Activated CD8-positive, alpha-beta memory T cell treated with anti-CD3 and anti-CD28 coated beads, Interleukin-2, amount 50 U/mL, for 4 hours (primary cell): ENCODE results near the gene SNAP47.

ENCODE experiments used
- DNase-seq: peaks from one replicate; pipeline ENCODE4 v3.0.0-alpha.2; 2020

SNAP47 gene

GRCh38 chr1:227732586-227733308 lies 2.5 kb upstream of the SNAP47 start:
- DNase-seq, result no peak

DNA sequence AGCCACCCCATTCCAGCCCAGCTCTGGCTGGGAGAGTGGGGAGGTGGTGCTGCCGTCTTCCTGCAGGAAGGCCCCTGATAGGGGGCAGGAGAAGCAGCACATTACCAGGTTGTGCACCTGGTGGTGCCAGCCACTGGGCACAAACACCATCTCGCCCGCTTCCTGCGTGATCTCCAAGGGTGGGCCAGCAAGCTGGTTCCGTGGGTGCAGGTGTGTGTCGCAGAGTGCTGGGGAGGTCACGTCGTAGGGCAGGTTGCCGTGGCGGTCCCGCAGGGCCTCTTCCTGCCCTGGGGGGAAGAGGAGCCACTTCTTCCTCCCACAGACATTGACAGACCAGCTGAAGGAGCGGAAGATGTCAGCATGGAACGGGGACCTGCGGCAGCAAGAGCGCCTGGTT lies 1.9 kb upstream of the SNAP47 start:
- no peak for DNase-seq

- no peak for DNase-seq
These were observed 1.3 kb upstream of the SNAP47 start for GRCh38 chr1:227733751-227734545.

DNA sequence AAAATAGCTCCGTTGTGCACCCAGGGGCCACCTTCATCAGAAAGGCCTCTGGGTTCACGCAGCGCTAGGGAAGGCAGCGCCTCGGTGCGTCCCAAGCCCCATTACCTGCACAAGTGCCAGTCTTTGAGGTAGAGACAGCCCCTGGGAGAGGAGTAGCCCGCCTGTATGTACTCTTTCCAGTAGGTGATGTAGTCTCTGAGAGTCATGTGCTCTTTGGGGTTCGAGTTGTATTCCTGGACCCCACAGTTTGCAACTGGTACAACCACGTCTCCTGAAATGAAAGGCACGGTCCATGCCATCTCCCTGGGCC lies 734 bp upstream of the SNAP47 start:
- DNase-seq, result no peak

DNA sequence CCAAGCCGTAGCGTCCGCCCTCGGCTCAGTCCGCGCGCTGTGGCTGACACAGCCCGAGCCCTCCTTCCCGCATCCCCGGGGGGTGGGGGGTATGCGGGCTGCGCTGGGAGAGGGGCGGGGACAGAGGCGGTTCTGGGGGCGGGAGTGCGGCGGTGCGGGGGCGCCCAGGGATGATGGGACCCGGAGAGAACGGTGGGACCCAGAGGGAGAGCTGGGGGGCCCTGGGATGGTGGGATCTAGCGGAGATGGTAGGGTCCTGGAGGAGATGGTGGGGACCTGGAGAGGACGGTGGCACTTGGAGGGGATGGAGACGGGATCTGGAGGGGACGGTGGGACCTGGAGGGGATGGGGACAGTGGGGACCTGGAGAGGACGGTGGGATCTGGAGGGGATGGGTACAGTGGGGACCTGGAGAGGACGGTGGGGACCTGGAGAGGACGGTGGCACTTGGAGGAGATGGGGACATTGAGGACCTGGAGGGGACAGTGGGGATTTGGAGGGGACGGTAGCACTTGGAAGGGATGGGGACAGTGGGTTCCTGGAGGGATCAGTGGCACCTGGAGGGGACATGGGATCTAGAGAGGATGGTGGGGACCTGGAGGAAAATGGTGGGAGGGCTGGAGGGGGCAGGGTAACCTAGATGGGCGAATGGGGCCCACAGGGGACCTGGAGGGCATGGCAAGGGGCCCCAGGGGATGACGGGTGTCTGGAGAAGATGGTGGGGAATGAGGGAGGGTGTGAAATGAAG lies 477 bp downstream of the SNAP47 start:
- no peak for DNase-seq

DNA sequence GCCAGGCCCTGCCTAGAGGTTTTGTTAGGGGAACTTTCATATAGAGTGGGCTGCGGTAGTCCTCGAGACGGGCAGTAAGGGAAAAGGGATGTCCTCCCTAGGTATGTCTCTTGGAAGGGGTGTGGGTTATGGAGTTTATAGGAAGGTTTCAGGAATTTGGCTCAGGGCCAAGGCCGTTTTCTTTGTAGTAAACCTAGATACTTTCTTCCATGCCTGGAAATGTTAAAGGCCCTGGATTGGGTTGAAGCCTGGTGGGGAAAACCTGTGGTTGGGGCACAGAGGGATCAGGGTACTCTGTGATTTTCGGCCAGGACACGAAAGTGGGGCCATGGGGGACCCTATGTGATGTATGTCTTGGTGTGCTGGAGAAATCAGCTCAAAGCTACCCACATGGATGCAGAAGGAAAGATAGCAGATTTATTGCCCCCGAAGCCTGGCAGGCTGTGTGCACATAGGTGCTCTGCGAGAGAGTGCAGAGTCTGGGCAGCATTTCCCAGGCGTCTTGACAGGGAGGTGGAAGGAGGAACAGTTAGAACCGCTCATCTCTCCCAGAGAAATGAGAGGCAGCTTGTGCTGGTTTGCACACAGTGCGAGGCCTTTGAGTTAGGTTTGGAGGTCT lies 1.7 kb downstream of the SNAP47 start:
- no peak for DNase-seq

- no peak for DNase-seq
These were observed 3.6 kb downstream of the SNAP47 start for GRCh38 chr1:227738820-227739219.

DNA sequence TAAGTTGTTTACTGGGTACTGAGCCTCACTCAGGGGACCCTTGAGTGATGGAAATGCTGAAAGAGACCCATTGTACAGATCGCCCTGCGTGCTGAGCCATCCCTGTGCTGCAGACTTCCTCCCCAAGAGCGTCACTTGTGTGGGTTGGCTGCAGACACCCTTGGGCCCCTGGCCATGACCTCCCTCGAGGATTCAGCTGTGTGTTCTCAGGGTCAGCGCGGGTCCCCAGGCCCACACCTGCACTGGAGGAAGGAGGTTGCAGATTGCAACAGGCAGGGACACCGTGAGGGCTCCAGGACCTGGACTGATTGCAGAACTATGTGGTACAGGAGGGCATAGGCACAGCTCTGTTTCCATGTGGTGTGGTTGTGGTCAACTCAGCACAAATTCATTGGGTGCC lies 4.4 kb downstream of the SNAP47 start:
- DNase-seq, result no peak

DNA sequence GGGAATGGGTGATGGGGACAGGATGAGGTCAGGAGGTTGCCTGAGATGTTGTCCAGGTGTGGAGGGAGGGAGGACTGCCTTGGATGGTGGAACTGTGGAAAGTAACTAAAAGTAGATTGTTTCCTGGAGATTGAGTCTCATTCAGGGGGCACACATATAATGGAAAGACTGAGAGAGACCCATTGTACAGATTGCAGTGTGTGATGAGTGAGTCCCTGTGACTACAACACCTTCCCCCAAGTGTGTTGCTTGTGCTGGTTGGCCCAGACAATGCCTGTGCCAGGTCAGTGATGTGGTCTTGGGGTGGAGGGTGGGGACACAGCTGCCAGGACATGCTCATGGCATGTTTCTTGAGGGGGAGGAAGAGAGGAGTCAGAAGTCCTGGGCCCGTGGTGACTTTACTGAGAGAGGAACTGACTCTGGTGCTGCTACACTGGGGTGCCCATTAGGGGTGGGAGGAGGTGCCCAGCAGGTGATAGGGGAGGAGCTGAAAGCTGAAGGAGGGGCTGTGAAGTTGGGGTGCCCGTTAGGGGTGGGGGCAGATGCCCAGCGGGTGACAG lies 5.2 kb downstream of the SNAP47 start:
- no peak for DNase-seq

GRCh38 chr1:227741166-227741870 lies 6.1 kb downstream of the SNAP47 start:
- no peak for DNase-seq

- DNase-seq, result no peak
These were observed 7.8 kb downstream of the SNAP47 start for GRCh38 chr1:227742738-227743715.

DNA sequence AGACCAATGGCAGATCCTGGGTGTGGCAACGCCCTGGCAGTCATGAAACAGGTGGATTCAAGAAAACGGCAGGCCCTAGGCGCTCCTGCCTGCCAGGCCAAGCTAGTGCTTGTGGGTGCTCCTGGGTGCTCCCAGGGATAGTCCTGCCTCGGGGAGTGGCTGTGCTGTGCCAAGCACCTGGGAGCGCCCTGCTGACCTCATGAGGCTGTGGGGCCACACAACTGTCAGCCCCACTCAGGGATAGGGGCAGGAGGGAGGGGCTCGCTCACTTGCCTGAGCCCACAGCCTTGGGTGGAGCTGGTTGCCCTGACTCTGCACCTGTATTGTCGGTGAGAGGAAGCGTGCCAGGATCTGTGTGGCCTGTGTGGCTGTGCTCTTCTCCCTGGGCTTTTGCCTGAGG lies 9.4 kb downstream of the SNAP47 start:
- no peak for DNase-seq

GRCh38 chr1:227745568-227746265 lies 10.5 kb downstream of the SNAP47 start:
- DNase-seq, result no peak

DNA sequence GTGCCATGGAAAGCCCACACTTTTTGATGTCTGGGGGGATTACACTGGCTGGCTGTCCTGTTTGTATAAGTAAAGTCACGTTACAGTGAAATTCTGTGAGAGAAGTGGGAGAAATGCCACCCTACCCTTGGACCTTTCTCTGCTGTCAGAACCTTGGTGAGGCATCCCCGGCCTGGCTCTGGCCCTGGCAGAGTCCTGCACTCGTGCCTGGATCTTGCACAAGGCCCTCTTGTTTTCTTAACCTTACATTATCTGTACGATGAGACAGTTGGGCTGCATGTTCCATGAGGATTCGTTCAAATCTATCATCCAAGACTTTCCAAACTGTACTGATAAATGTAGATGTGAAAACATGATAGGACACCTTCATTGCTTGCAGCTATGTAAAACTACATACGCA lies 11.4 kb downstream of the SNAP47 start:
- DNase-seq, result no peak

DNA sequence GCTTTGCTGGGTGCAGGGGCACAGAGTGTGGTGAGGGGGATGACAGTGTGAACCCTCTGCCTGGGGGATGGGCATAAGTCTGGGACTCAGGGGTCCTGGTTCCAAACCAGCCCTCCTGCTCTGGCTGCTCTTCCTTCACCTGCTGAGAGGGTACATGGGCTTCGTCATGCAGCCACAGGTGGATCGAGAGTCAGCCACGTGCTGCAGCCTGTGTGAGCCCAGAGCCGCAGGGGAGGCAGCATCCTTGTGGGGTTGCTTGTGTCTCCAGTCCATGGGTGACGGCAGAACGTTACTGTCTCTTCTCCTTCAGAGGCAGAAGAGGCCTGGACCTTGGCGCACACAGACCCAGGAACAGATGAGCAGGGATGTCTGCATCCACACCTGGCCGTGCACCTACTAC lies 12.1 kb downstream of the SNAP47 start:
- DNase-seq, result no peak

GRCh38 chr1:227747948-227748495 lies 12.8 kb downstream of the SNAP47 start:
- DNase-seq, result no peak

DNA sequence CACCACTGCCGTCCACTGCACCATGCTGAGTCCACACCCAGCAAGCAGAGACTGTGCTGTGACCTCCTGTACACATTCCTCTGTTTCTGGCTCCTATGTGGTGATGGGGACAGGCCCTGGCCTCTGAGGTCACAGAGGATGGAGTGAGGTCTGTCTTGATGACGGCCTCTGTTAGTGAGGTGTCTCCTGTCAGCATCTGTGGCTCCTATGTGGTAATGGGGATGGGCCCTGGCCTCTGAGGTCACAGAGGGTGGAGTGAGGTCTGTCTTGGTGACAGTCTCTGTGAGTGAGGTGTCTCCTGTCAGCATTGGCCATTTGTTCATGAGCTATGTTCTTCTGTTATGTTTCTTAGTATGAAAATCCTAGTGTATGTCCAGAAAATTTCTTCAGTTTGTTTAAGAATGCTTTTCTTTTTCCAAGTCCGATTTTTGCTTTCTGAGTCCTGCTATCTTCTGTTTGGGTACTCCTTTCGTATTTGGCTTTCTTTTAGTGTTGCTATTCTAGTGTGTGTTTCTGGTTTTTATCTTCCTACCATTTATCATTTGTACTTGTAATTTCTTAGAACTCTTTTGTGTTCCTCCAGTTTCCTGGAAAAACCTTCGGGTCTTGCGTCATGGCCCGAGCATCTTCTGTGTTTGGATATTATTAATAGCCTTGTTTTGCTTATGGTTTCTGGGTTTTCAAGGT lies 13.4 kb downstream of the SNAP47 start:
- no peak for DNase-seq

DNA sequence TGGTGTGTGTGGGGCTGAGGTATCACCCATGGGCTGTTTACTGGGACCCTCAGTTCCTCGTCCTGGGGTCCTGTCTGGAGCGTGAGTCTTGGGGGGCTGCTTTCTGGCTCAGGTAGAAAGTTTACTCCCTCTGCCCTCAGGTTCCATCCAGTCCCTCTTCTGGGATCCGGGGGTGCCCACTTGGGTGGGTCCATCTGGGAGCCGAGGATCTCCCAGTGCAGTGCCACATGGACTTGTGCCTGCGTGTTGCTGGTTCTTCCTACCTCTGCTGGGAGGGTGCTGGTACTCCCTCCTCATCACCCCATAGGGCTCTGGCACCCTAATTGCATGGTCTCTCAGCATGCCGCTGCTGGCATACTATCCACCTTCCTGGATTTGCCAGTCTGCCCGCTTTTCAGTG lies 14.0 kb downstream of the SNAP47 start:
- DNase-seq, result no peak

GRCh38 chr1:227749916-227750710 lies 14.9 kb downstream of the SNAP47 start:
- no peak for DNase-seq
